HepG2 (cell line): Measurements from ENCODE around the gene MEIS1.

ENCODE experiments used
- KLF16 ChIP-seq, 2 experiments: sonication (generic) in 1 of 2; formaldehyde crosslinking in 1 of 2; IDR thresholded peaks; 2 replicates each; pipeline versions ENCODE4 v1.6.1 to v1.8.0; 2016 to 2023; ENCODE audit warnings: missing genetic modification reagents in 2 of 2, missing compliant biosample characterization in 1 of 2
- MTF1 ChIP-seq: sonication (generic); formaldehyde crosslinking; IDR thresholded peaks from 2 replicates; pipeline ENCODE4 v1.5.0; 2020; ENCODE audit warnings: missing genetic modification reagents
- TARDBP ChIP-seq: sonication (generic); formaldehyde crosslinking; IDR thresholded peaks from 2 replicates; pipeline ENCODE4 v1.8.0; 2022; ENCODE audit warnings: mild to moderate bottlenecking, missing genetic modification reagents

DNA sequence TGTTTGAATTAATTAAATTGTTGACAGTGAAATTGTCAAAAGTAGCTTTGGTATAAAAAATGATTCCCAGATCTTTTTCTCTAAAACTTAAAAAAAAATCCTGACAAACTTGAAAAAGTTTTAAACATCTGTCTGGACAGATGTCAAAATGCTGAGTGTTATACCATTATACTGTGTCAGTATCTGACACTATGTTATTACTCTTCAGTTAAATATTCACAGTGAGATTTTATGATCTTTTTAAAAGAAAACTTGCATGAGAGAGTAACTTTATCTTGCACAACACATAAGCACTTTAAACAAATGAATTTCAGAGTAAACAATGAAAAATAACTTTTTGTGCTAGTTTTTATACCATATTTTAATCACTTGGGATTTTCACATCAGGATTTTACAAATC is 167.4 kb downstream of the MEIS1 start:
- TF ChIP-seq TARDBP (CRISPR knock-in tag) = no peak
- TF ChIP-seq MTF1 (CRISPR knock-in tag) = no peak
- TF ChIP-seq KLF16 (CRISPR knock-in tag; IDR thresholded peaks at IDR 0.05) = no peak
